GM21619 (cell line): ENCODE results near the gene LRRC51.

Source experiments
- ATAC-seq: cut with Tn5 transposase; IDR thresholded peaks from one replicate; pipeline ENCODE4 v1.9.1; 2021; ENCODE audit not compliant: unreplicated experiment

LRRC51 gene

GRCh38 chr11:72080326-72081183, at the start of gene LRRC51, which contains the start of gene NUMA1:
LRRC51 (plus strand) TSS chr11:72080850; CDS start chr11:72089084, 8,234 bp downstream.
NUMA1 (minus strand) TSS chr11:72080542; CDS start chr11:72035943, 44,599 bp downstream.
- ATAC-seq = peak; percentile 95

DNA sequence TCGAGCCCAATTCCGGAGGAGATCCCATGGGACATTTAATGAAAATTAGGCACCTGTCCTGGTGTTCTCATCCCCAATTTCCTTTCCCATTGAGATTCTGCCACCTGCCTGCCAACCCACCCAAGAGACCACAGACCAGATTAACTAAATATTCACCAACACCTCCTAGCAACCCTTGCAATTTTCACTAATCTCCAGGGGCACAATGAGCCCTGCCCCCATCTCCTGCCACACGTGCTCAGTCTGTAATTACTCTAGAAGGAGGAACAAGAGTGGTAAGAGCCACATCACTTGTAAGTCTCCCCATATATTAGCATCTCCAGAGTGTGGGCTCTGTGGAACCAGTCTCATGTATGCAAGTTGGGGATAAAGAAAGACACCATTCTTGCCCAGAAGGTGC, 44.0 kb upstream of the LRRC51 start:
- no peak for ATAC-seq

DNA sequence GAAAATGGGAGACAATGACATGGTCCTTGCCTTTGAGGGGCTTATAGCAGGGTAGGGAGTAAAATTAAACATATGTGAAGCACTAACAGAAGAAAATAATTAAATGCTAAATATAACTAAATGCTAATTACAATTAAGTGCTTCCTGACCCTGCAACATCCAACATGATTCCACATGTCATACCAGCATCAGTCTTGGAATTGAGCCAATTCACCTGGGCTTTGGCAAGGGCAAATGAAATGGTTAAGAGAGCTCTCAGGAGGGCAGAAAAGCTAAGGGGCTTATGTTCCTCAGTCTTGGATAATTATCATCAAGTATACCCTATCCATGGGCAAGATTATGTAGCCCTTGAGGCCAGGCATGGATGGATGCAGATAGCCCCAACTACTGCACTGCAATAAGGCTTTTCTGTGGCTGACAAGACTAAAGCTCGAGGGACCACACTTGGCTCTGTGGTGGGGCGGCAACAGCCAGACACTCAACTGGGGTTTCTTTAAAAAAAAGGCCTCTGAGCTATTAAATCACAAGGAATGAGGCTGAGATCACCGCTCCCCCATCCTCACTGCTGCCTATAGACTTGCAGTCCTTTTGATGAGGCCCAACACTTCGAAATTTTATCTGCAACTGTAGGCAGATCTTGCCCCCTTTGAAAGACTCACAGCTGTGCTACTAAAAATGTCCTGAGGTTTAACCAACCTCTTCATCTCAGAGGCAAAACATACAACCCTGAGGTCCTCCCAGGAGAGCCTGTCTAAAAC, 42.9 kb upstream of the LRRC51 start:
- ATAC-seq = no peak

- ATAC-seq = no peak
Measured at GRCh38 chr11:72038491-72038890, 42.2 kb upstream of the LRRC51 start.

DNA sequence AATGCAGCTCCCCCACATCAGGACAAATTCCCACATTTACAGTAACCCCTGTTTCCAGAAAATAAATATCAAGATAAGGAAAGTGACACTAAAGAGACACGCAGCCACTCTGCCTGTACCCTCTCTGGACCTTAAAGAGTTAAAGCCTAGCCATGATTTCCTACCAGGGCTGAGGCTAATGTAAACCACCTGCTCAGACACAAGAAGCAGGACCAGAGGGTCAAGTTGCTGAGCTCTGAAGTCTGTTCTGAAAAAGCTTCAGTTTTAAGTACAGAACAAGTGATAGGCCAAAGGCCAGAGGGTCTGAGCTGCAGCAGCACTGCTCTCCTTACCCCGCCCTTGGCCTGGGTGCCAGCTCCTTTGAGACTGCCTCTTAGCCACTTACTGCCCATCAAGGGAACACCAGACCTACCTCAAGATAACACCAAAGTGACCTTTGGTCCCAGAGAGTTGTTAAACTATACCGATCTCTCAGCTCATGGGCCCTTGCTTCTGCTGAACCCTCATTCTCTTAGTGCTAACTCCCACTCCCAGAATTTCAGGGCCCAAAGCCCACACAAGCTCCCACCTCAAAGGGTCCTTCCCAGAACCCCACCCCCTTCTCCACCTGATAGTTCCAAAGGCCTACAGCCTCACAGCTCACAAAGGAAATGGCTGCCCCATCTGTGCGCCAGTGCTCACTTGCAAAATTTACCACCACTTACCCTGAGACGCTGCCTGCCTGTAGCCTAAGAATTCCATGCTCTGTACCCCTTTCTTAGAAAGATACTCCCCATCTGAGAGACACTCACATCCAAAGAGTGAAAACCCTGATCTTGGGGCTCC, 41.4 kb upstream of the LRRC51 start:
- no peak for ATAC-seq

GRCh38 chr11:72039856-72040401, 40.7 kb upstream of the LRRC51 start:
- ATAC-seq = no peak

DNA sequence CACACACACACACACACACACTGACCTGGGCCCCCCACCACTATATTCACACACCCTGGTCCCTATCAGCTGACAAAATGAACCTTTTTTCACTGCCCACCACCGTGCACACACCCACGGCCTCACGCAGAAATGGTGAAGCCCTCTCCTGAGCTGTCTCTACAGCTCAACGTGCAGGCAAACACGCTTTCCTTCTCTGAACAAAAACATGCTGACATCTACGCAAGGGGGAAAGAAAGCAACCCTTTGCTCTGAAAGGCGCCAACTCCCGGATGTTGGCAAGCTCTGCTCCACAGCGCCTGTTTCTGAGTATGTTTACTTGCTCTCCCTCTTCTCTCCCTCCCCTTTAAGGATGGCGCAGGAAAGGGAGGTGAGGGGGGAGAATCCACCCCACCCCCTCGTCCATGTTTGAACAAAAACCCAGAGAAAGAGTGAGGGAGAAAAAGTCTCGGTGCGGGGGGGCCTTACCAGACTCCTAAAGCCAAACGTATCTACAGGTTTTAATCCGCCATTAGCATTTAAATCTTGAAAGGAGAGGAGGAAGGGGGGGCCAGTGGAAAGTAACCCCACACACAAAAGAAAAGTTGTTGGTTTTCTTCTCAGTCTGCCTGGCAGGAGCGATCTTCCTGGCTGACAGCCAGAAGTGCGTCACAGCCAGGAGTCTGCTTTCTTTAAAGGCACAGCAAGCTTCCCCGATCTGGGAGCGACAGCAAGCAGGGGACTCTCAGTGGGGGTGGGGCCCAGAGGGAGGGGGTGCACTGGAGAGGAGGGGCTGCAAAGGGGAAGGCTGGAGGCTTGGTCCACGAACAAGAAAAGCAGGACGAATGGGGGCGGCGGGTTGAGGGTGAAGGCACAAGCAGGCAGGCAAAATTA, 39.9 kb upstream of the LRRC51 start:
- no peak for ATAC-seq

GRCh38 chr11:72041364-72042063, 39.1 kb upstream of the LRRC51 start:
- no peak for ATAC-seq

DNA sequence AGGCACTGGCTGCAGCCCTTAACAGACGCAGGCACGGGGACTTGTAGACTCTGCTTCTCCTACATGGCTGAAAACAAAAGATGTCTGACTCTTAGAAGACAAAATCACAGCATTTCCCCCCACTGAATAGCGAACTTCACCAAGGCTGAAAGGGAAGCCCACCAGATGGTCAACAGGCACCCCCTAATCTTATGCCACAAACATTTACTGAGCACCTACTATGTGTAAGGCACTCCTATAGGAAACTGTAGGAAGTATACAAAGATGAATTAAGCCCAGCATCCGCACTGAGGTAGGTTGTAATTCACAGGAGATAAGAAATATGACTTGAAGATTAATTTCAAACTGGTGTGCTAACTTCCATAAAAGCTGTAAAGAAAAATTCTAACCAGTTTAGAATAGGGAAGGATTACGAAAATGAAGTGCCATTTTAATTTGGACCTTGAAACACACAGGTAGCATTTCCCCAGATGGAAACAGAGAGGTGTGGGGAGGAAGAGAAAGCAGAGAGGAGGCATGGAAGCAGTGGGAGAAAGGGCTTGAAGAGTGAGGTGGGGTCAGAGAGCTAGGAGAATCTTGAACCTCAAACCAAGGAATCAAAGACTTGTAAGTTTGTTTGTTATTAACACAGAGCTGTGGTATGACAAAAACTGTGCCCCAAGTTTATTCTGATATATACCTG, 38.4 kb upstream of the LRRC51 start:
- ATAC-seq = no peak

- ATAC-seq = no peak
Measured at GRCh38 chr11:72045849-72046248, 34.8 kb upstream of the LRRC51 start.

GRCh38 chr11:72048766-72049460, 31.7 kb upstream of the LRRC51 start:
- ATAC-seq = no peak

DNA sequence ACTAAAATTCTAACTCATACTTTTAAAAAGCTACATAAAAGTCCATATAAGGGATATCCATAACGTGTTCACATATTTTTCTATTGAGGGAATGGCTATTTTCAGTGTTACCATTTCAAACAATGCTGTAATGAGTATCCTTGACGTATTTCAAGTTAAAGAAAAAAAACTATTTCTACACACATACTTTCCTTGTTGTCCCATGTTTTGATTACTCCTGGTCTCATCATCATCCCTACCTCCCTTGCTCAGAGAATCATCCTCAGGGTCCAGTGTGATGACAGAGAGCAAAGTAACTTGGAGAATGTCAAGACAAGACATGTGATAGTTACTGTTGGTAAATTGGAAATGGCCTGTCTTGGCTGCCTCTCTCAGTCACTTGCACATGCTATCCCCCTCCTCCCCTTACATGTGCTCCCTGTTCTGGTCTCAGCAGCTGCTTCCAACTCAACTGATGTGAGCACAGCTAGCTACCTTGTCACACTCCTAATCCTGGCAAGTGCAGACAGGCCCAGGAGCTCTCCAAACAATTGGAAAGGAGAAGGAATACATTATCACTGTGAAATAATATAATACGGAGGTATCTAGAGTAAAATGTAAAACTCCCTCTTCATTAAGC, 22.1 kb upstream of the LRRC51 start:
- ATAC-seq = no peak

DNA sequence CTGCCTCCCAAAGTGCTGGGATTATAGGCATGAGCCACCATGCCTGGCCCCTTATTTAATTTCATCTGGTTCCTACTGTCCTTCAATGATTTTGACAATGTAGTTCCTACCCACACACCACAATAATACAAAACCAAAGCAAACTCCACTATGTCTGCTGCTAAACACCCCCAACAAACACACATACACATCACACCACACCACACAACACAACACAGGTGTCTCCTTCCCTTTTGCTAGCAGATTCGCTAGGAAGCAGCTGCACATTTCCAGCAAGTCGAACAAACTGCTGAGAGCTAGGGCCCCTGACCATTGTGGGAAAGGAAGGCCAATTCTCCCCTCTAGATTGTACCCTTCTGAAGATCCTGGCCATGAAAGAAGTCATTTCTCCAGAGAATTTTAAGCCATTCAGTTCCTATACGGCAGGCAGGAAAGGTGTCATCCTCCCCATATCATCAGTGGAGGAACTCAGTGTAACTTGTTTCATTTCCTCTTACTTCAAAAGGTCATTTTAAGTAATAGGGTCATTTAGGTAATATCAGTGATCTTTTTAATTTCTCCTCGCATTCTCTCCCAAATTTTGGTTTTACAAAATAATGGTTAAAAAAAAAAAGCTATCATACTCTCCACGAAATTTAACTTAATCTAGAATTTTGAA, 18.8 kb upstream of the LRRC51 start:
- ATAC-seq = no peak

DNA sequence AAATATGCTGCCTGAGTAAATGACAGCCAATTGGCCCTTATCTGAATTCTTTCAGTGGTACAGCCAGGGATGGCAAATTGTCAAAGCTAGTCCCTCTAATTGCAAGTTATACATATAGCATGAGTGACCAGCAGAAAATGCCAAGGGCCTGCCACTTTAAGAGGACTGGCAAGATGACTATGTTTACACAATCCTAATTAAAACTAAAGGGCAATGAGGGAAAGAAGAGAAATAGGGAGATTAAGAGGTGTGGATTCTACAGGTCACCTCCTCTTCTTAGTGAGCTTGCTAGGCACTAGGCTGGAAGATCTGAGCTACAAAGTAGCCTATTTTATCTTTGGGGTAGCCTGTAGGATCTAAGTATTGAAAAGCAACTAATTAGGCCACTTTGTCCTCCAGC, 13.8 kb upstream of the LRRC51 start:
- no peak for ATAC-seq

GRCh38 chr11:72067266-72067665, 13.4 kb upstream of the LRRC51 start:
- no peak for ATAC-seq

DNA sequence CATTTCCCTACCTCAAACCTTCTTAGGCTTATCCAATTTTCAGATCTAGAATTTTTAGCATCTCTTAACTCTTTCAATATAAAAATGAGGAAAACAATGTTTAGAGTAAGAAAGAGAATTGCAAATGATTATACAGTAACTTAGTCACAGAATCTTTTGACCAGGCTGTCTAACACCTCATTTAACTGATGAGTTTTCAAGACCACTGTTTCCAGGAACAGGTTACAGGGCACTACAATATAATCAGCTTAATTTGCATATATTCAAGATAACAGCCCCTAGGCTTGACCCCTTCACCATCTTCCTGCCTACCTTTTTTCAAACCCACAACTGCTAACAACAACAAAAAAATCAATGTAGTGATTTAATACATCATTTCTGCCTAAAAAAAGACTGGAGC, 13.0 kb upstream of the LRRC51 start:
- no peak for ATAC-seq

- no peak for ATAC-seq
Measured at GRCh38 chr11:72069200-72069599, 11.4 kb upstream of the LRRC51 start.
